GM12874 (cell line): Measurements from ENCODE around the gene STK24.

Experiments
- CTCF ChIP-seq: IDR thresholded peaks from 2 replicates; pipeline ENCODE4 v1.5.1; 2011; ENCODE audit warnings: low read depth, mild to moderate bottlenecking, control low read depth, low read length, moderate library complexity; ENCODE audit not compliant: insufficient read depth

Gene STK24

GRCh38 chr13:98427331-98427995 lies 149.4 kb downstream of the STK24 start:
- TF ChIP-seq CTCF = no peak

- no peak for TF ChIP-seq CTCF
Observed at GRCh38 chr13:98423417-98423816, 153.5 kb downstream of the STK24 start.

- no peak for TF ChIP-seq CTCF
Observed at GRCh38 chr13:98422046-98422445, 154.9 kb downstream of the STK24 start.

GRCh38 chr13:98420554-98421175 lies 156.2 kb downstream of the STK24 start:
- TF ChIP-seq CTCF = no peak

- TF ChIP-seq CTCF = no peak
Observed at GRCh38 chr13:98419786-98420553, 156.9 kb downstream of the STK24 start.

- TF ChIP-seq CTCF = no peak
Observed at GRCh38 chr13:98416408-98416807, 160.5 kb downstream of the STK24 start.

- TF ChIP-seq CTCF = no peak
Observed at GRCh38 chr13:98415326-98416070, 161.4 kb downstream of the STK24 start.
